HEK293 (cell line): Measurements from ENCODE around the gene COPA.
A peak's percentile ranks its signal among the peaks of the same experiment; 100 is the strongest.

Experiments used
- EGR2 ChIP-seq: fragments of 450-650 bp; formaldehyde crosslinking; IDR thresholded peaks from 2 replicates; pipeline ENCODE4 v1.5.1; 2016; ENCODE audit warnings: low read depth, missing biosample characterization, missing genetic modification characterization
- INSM2 ChIP-seq: fragments of 450-650 bp; formaldehyde crosslinking; IDR thresholded peaks from 2 replicates; pipeline ENCODE4 v1.5.1; 2016; ENCODE audit warnings: missing biosample characterization, missing genetic modification characterization
- KLF17 ChIP-seq: fragments of 450-650 bp; formaldehyde crosslinking; IDR thresholded peaks from 2 replicates; pipeline ENCODE4 v1.5.1; 2016; ENCODE audit warnings: missing biosample characterization, missing genetic modification characterization
- KLF9 ChIP-seq: fragments of 450-650 bp; formaldehyde crosslinking; IDR thresholded peaks from 2 replicates; pipeline ENCODE4 v1.5.1; 2016; ENCODE audit warnings: missing biosample characterization, missing genetic modification characterization, low read depth
- PRDM10 ChIP-seq: fragments of 450-650 bp; formaldehyde crosslinking; IDR thresholded peaks from 2 replicates; pipeline ENCODE4 v1.5.1; 2016; ENCODE audit warnings: missing biosample characterization, missing genetic modification characterization
- SCRT1 ChIP-seq: fragments of 450-650 bp; formaldehyde crosslinking; IDR thresholded peaks from 2 replicates; pipeline ENCODE4 v1.5.1; 2016; ENCODE audit warnings: missing biosample characterization, missing genetic modification characterization, borderline replicate concordance
- TRIM28 ChIP-seq: IDR thresholded peaks from 2 replicates; pipeline ENCODE4 v1.6.1; 2011; ENCODE audit warnings: low read length, control low read depth, borderline replicate concordance
- ZBTB26 ChIP-seq: fragments of 450-650 bp; formaldehyde crosslinking; optimal IDR thresholded peaks from 2 replicates; pipeline ENCODE3; 2016; ENCODE audit warnings: missing biosample characterization, mild to moderate bottlenecking, missing genetic modification characterization
- ZFP37 ChIP-seq: fragments of 450-650 bp; formaldehyde crosslinking; IDR thresholded peaks from 2 replicates; pipeline ENCODE4 v1.5.1; 2016; ENCODE audit warnings: missing biosample characterization, missing genetic modification characterization
- ZFP41 ChIP-seq: fragments of 450-650 bp; formaldehyde crosslinking; IDR thresholded peaks from 2 replicates; pipeline ENCODE4 v1.5.1; 2016; ENCODE audit warnings: missing biosample characterization, missing genetic modification characterization, borderline replicate concordance
- ZNF146 ChIP-seq: fragments of 450-650 bp; formaldehyde crosslinking; IDR thresholded peaks from 2 replicates; pipeline ENCODE4 v1.5.1; 2016; ENCODE audit warnings: missing biosample characterization, missing genetic modification characterization
- ZNF214 ChIP-seq: fragments of 450-650 bp; formaldehyde crosslinking; IDR thresholded peaks from 2 replicates; pipeline ENCODE4 v1.5.1; 2017; ENCODE audit warnings: missing biosample characterization, mild to moderate bottlenecking, missing genetic modification characterization, borderline replicate concordance
- ZNF335 ChIP-seq: fragments of 450-650 bp; formaldehyde crosslinking; conservative IDR thresholded peaks from 2 replicates; pipeline ENCODE4 v1.5.1; 2016; ENCODE audit warnings: missing biosample characterization, missing genetic modification characterization
- ZNF350 ChIP-seq: fragments of 450-650 bp; formaldehyde crosslinking; IDR thresholded peaks from 2 replicates; pipeline ENCODE4 v1.5.0; 2017; ENCODE audit warnings: missing biosample characterization, mild to moderate bottlenecking, missing genetic modification characterization
- ZNF394 ChIP-seq: fragments of 450-650 bp; formaldehyde crosslinking; IDR thresholded peaks from 2 replicates; pipeline ENCODE4 v1.5.1; 2016; ENCODE audit warnings: missing biosample characterization, missing genetic modification characterization, mild to moderate bottlenecking, moderate library complexity, borderline replicate concordance
- ZNF510 ChIP-seq: fragments of 450-650 bp; formaldehyde crosslinking; IDR thresholded peaks from 2 replicates; pipeline ENCODE4 v1.5.1; 2018; ENCODE audit warnings: mild to moderate bottlenecking, missing genetic modification characterization, missing biosample characterization; ENCODE audit not compliant: insufficient replicate concordance
- ZNF530 ChIP-seq: fragments of 450-650 bp; formaldehyde crosslinking; IDR thresholded peaks from 2 replicates; pipeline ENCODE4 v1.5.1; 2016; ENCODE audit warnings: low read depth, missing biosample characterization, missing genetic modification characterization
- ZNF610 ChIP-seq: fragments of 450-650 bp; formaldehyde crosslinking; IDR thresholded peaks from 2 replicates; pipeline ENCODE4 v1.5.1; 2016; ENCODE audit warnings: missing biosample characterization, missing genetic modification characterization, borderline replicate concordance
- ZNF623 ChIP-seq: fragments of 450-650 bp; formaldehyde crosslinking; IDR thresholded peaks from 2 replicates; pipeline ENCODE4 v1.5.1; 2016; ENCODE audit warnings: missing biosample characterization, missing genetic modification characterization
- ZXDB ChIP-seq: fragments of 450-650 bp; formaldehyde crosslinking; IDR thresholded peaks from 2 replicates; pipeline ENCODE4 v1.5.1; 2016; ENCODE audit warnings: missing biosample characterization, missing genetic modification characterization
- TF ChIP-seq, protein P1 (sequence below): fragments of 450-650 bp; formaldehyde crosslinking; conservative IDR thresholded peaks from 2 replicates; pipeline ENCODE4 v1.5.1; 2016; ENCODE audit warnings: low read depth, missing biosample characterization, missing genetic modification characterization
- TF ChIP-seq, protein P2 (sequence below): fragments of 450-650 bp; formaldehyde crosslinking; IDR thresholded peaks from 2 replicates; pipeline ENCODE4 v1.5.1; 2017; ENCODE audit warnings: missing biosample characterization, missing genetic modification characterization

COPA gene

GRCh38 chr1:160342953-160343869 is at the start of gene COPA, which contains the start of gene NCSTN (continued):
- TF ChIP-seq ZFP41 (tag by site-specific recombination) (no peak), ZNF623 (tag by site-specific recombination) (peak; percentile 32; the same call in 1 of the 2 replicates), ZNF335 (tag by site-specific recombination) (peak; percentile 88), PRDM10 (peak; percentile 97), ZNF146 (tag by site-specific recombination) (peak; percentile 4; the same call in 1 of the 2 replicates), EGR2 (tag by site-specific recombination) (0 out of 2 replicates have a peak, but pooled peaks have one; percentile 18), ZXDB (tag by site-specific recombination) (peak; percentile 95), ZNF350 (tag by site-specific recombination) (no peak), ZBTB26 (peak; percentile 34), KLF17 (tag by site-specific recombination) (peak; percentile 29; the same call in 1 of the 2 replicates), KLF9 (tag by site-specific recombination) (peak; percentile 47; the same call in 1 of the 2 replicates), ZNF214 (no peak), ZNF530 (tag by site-specific recombination) (no peak), ZNF394 (tag by site-specific recombination) (peak; percentile 49; the same call in 1 of the 2 replicates), SCRT1 (tag by site-specific recombination) (peak; percentile 65; the same call in 1 of the 2 replicates), ZFP37 (tag by site-specific recombination) (peak; percentile 72; the same call in 1 of the 2 replicates), INSM2 (tag by site-specific recombination) (0 out of 2 replicates have a peak, but pooled peaks have one; percentile 41), ZNF610 (tag by site-specific recombination) (0 out of 2 replicates have a peak, but pooled peaks have one; percentile 31), ZNF510 (no peak), TRIM28 (peak; percentile 61; the same call in 1 of the 2 replicates)
- TF ChIP-seq, protein P1, sequence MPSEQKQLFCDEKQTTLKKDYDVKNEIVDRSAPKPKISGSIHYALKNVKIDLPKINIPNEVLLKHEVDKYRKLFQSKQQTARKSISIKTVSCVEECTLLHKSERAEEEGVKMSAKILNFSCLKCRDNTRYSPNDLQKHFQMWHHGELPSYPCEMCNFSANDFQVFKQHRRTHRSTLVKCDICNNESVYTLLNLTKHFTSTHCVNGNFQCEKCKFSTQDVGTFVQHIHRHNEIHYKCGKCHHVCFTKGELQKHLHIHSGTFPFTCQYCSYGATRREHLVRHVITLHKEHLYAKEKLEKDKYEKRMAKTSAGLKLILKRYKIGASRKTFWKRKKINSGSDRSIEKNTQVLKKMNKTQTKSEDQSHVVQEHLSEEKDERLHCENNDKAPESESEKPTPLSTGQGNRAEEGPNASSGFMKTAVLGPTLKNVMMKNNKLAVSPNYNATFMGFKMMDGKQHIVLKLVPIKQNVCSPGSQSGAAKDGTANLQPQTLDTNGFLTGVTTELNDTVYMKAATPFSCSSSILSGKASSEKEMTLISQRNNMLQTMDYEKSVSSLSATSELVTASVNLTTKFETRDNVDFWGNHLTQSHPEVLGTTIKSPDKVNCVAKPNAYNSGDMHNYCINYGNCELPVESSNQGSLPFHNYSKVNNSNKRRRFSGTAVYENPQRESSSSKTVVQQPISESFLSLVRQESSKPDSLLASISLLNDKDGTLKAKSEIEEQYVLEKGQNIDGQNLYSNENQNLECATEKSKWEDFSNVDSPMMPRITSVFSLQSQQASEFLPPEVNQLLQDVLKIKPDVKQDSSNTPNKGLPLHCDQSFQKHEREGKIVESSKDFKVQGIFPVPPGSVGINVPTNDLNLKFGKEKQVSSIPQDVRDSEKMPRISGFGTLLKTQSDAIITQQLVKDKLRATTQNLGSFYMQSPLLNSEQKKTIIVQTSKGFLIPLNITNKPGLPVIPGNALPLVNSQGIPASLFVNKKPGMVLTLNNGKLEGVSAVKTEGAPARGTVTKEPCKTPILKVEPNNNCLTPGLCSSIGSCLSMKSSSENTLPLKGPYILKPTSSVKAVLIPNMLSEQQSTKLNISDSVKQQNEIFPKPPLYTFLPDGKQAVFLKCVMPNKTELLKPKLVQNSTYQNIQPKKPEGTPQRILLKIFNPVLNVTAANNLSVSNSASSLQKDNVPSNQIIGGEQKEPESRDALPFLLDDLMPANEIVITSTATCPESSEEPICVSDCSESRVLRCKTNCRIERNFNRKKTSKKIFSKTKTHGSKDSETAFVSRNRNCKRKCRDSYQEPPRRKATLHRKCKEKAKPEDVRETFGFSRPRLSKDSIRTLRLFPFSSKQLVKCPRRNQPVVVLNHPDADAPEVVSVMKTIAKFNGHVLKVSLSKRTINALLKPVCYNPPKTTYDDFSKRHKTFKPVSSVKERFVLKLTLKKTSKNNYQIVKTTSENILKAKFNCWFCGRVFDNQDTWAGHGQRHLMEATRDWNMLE (tag by site-specific recombination) = peak; percentile 79
- TF ChIP-seq, protein P2, sequence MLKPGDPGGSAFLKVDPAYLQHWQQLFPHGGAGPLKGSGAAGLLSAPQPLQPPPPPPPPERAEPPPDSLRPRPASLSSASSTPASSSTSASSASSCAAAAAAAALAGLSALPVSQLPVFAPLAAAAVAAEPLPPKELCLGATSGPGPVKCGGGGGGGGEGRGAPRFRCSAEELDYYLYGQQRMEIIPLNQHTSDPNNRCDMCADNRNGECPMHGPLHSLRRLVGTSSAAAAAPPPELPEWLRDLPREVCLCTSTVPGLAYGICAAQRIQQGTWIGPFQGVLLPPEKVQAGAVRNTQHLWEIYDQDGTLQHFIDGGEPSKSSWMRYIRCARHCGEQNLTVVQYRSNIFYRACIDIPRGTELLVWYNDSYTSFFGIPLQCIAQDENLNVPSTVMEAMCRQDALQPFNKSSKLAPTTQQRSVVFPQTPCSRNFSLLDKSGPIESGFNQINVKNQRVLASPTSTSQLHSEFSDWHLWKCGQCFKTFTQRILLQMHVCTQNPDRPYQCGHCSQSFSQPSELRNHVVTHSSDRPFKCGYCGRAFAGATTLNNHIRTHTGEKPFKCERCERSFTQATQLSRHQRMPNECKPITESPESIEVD (tag by site-specific recombination) = no peak
